Gastrocnemius medialis (tissue), 4 donors: ENCODE results near the gene PPFIA2.

Experiments used
- CTCF ChIP-seq, 5 experiments: fragments of 450-650 bp in 3 of 5; fragments of 200-600 bp in 2 of 5; sonication (generic) in 2 of 5; IDR thresholded peaks in 4 of 5; conservative IDR thresholded peaks in 1 of 5; 1 replicate in 4 of 5; 2 replicates in 1 of 5; pipeline ENCODE4 v1.5.1; 2016 to 2019; ENCODE audit warnings: antibody characterized with exemption in 5 of 5, mild to moderate bottlenecking in 3 of 5, moderate library complexity in 3 of 5
- POLR2A ChIP-seq, 2 donors: fragments of 450-650 bp; IDR thresholded peaks; one replicate each; pipeline ENCODE4 v1.6.1; 2017; ENCODE audit warnings: antibody characterized with exemption in 2 of 2, mild to moderate bottlenecking in 2 of 2, moderate library complexity in 2 of 2

GRCh38 chr12:81627336-81628189, 131.6 kb downstream of the PPFIA2 start:
- TF ChIP-seq CTCF (IDR thresholded peaks at IDR 0.05 in 4 of 5, conservative IDR thresholded peaks at IDR 0.05 in 1 of 5) (peak in 1 of 5 experiments; percentile 30), POLR2A (IDR thresholded peaks at IDR 0.05) (no peak)
